IMR-90 (cell line): ENCODE results near the gene NPSR1. TPM values are rescaled to one million over a fixed set of nuclear protein-coding genes. Genes with fewer than 3 reads are reported as not detected.

ENCODE experiments used
- ATAC-seq: fragments of 200-7000 bp; cut with Tn5 transposase; 2 replicates; pipeline ENCODE4 v1.9.1; 2020; ENCODE audit warnings: low read depth, mild to moderate bottlenecking, moderate library complexity
- BruUV-seq: library from RNA; stranded (reverse); fragments of 400-500 nt; replicated peaks from 2 replicates; lab custom pipeline; 2021; lab: Mats Ljungman, UMichigan
- CTCF ChIA-PET: fragments of 300-600 bp; formaldehyde crosslinking; extraction: SDS; loops from one replicate; lab custom pipeline; 2021; ENCODE audit warnings: antibody characterized with exemption; lab: Yijun Ruan, JAX
- POLR2A ChIA-PET: fragments of 300-600 bp; sonication (Branson Sonifier 250); formaldehyde crosslinking; loops from one replicate; lab custom pipeline; 2022; ENCODE audit warnings: antibody characterized with exemption; ENCODE audit not compliant: unreplicated experiment; lab: Charles Lee
- DNase-seq: peaks from one replicate; pipeline ENCODE4 v3.0.0; 2013
- H2AFZ ChIP-seq: replicated peaks from 2 replicates; pipeline ENCODE3; 2013; ENCODE audit warnings: low read length, mild to moderate bottlenecking; ENCODE audit not compliant: poor library complexity
- H2AK5ac ChIP-seq: 2 replicates; pipeline ENCODE4 v1.6.1; 2013; ENCODE audit warnings: low read depth, low read length, inconsistent platforms
- H2AK9ac ChIP-seq: replicated peaks from 2 replicates; pipeline ENCODE3; 2013; ENCODE audit warnings: mild to moderate bottlenecking, low read depth, low read length, moderate library complexity; ENCODE audit not compliant: poor library complexity
- H2BK120ac ChIP-seq: 2 replicates; pipeline ENCODE4 v1.6.1; 2013; ENCODE audit warnings: low read depth, low read length, inconsistent platforms
- H2BK15ac ChIP-seq: 3 replicates; pipeline ENCODE4 v1.6.1; 2013; ENCODE audit warnings: low read depth, low read length, inconsistent platforms
- H2BK20ac ChIP-seq: 2 replicates; pipeline ENCODE4 v1.6.1; 2013; ENCODE audit warnings: low read depth, mild to moderate bottlenecking, inconsistent platforms, low read length, moderate library complexity
- H2BK5ac ChIP-seq: 2 replicates; pipeline ENCODE4 v1.6.1; 2013; ENCODE audit warnings: mild to moderate bottlenecking, low read depth, low read length, inconsistent platforms; ENCODE audit not compliant: poor library complexity, severe bottlenecking
- H3K14ac ChIP-seq: replicated peaks from 2 replicates; pipeline ENCODE4 v1.6.1; 2013; ENCODE audit warnings: low read depth, low read length, inconsistent platforms
- H3K18ac ChIP-seq: 2 replicates; pipeline ENCODE4 v1.6.1; 2013; ENCODE audit warnings: low read depth, low read length, control low read depth
- H3K23ac ChIP-seq: 2 replicates; pipeline ENCODE4 v1.6.1; 2013; ENCODE audit warnings: low read depth, low read length, inconsistent platforms
- H3K27ac ChIP-seq: 2 replicates; pipeline ENCODE4 v1.5.1; 2013; ENCODE audit warnings: mild to moderate bottlenecking, control low read depth, low read length; ENCODE audit not compliant: insufficient read depth
- H3K27me3 ChIP-seq: 2 replicates; pipeline ENCODE4 v1.6.1; 2013; ENCODE audit warnings: low read length; ENCODE audit not compliant: control insufficient read depth, insufficient read depth
- H3K36me3 ChIP-seq: 2 replicates; pipeline ENCODE4 v1.6.1; 2013; ENCODE audit warnings: low read length, mixed read lengths; ENCODE audit not compliant: control insufficient read depth, insufficient read depth
- H3K4ac ChIP-seq: 2 replicates; pipeline ENCODE4 v1.6.1; 2013; ENCODE audit warnings: low read depth, low read length, inconsistent platforms
- H3K4me1 ChIP-seq: 2 replicates; pipeline ENCODE4 v1.6.1; 2013; ENCODE audit warnings: low read length, mixed read lengths; ENCODE audit not compliant: control insufficient read depth, insufficient read depth
- H3K4me2 ChIP-seq: 2 replicates; pipeline ENCODE4 v1.6.1; 2013; ENCODE audit warnings: low read depth, mild to moderate bottlenecking, control low read depth, low read length, moderate library complexity
- H3K4me3 ChIP-seq: 2 replicates; pipeline ENCODE4 v1.5.1; 2013; ENCODE audit warnings: low read depth, mild to moderate bottlenecking, control low read depth, low read length, moderate library complexity; ENCODE audit not compliant: insufficient read depth
- H3K56ac ChIP-seq: 2 replicates; pipeline ENCODE4 v1.6.1; 2013; ENCODE audit warnings: low read length, inconsistent platforms; ENCODE audit not compliant: insufficient read depth; ENCODE audit errors: extremely low read depth
- H3K79me1 ChIP-seq, 2 experiments: 2 replicates each; pipeline ENCODE4 v1.6.1; 2013; ENCODE audit warnings: low read length in 2 of 2, inconsistent platforms in 1 of 2, low read depth in 1 of 2
- H3K9ac ChIP-seq: 2 replicates; pipeline ENCODE4 v1.6.1; 2013; ENCODE audit warnings: low read depth, low read length, control low read depth
- H3K9me1 ChIP-seq: 2 replicates; pipeline ENCODE4 v1.6.1; 2013; ENCODE audit warnings: low read length, inconsistent platforms; ENCODE audit not compliant: insufficient read depth
- H3K9me3 ChIP-seq: 2 replicates; pipeline ENCODE4 v1.6.1; 2013; ENCODE audit warnings: low read length; ENCODE audit not compliant: control insufficient read depth, insufficient read depth
- H4K20me1 ChIP-seq: 2 replicates; pipeline ENCODE4 v1.6.1; 2013; ENCODE audit warnings: low read length, inconsistent platforms; ENCODE audit not compliant: insufficient read depth
- H4K5ac ChIP-seq: 2 replicates; pipeline ENCODE4 v1.6.1; 2013; ENCODE audit warnings: mild to moderate bottlenecking, low read depth, low read length, control low read depth
- H4K8ac ChIP-seq, 2 experiments: 2 replicates each; pipeline ENCODE4 v1.6.1; 2013; ENCODE audit warnings: low read depth in 2 of 2, low read length in 2 of 2, control low read depth in 1 of 2, inconsistent platforms in 1 of 2
- H4K91ac ChIP-seq: 2 replicates; pipeline ENCODE4 v1.6.1; 2013; ENCODE audit warnings: low read depth, low read length, inconsistent platforms; ENCODE audit not compliant: insufficient read depth
- BHLHE40 ChIP-seq: fragments of 150-350 bp; IDR thresholded peaks from 2 replicates; pipeline ENCODE4 v1.6.1; 2016; ENCODE audit warnings: mild to moderate bottlenecking, low read depth, low read length
- CTCF ChIP-seq: conservative IDR thresholded peaks from 2 replicates; pipeline ENCODE4 v1.5.1; 2012; ENCODE audit warnings: mild to moderate bottlenecking, low read depth, low read length, improper control_type of control experiment
- ELK1 ChIP-seq: fragments of 150-350 bp; IDR thresholded peaks from 2 replicates; pipeline ENCODE4 v1.6.1; 2016; ENCODE audit warnings: low read depth, mild to moderate bottlenecking, low read length, moderate library complexity, borderline replicate concordance
- FOS ChIP-seq: fragments of 150-350 bp; IDR thresholded peaks from 2 replicates; pipeline ENCODE4 v1.6.1; 2016; ENCODE audit warnings: low read depth, low read length
- MAZ ChIP-seq: IDR thresholded peaks from 2 replicates; pipeline ENCODE4 v1.6.1; 2012; ENCODE audit warnings: low read depth, mild to moderate bottlenecking, low read length, improper control_type of control experiment, moderate library complexity, borderline replicate concordance
- MXI1 ChIP-seq: IDR thresholded peaks from 2 replicates; pipeline ENCODE4 v1.6.1; 2012; ENCODE audit warnings: low read depth, mild to moderate bottlenecking, low read length, moderate library complexity, borderline replicate concordance
- NFE2L2 ChIP-seq: fragments of 150-350 bp; IDR thresholded peaks from 2 replicates; pipeline ENCODE4 v1.6.1; 2016; ENCODE audit warnings: low read depth, mild to moderate bottlenecking, low read length
- POLR2A ChIP-seq: IDR thresholded peaks from 2 replicates; pipeline ENCODE4 v1.6.1; 2012; ENCODE audit warnings: mild to moderate bottlenecking, low read depth, low read length
- RFX5 ChIP-seq: IDR thresholded peaks from 2 replicates; pipeline ENCODE4 v1.8.0; 2012; ENCODE audit warnings: low read depth, mild to moderate bottlenecking, low read length, moderate library complexity
- SMC3 ChIP-seq: fragments of 150-350 bp; IDR thresholded peaks from 2 replicates; pipeline ENCODE4 v1.6.1; 2016; ENCODE audit warnings: low read depth, mild to moderate bottlenecking, antibody characterized with exemption, low read length, moderate library complexity
- WGBS, 2 experiments: methylation state at CpG; one replicate each; pipeline versions ENCODE4 v1.1.5 to v1.1.7; 2013; ENCODE audit warnings: missing lambda C conversion rate in 2 of 2; ENCODE audit not compliant: insufficient read length in 1 of 2; ENCODE audit errors: extremely low coverage in 2 of 2; 5-methylcytosine and 5-hydroxymethylcytosine counted together
- dilution Hi-C: fragments of 300-500 bp; cut with HindIII; formaldehyde crosslinking; loops from one replicate; pipeline ENCODE4 v1.14.3; 2018; ENCODE audit warnings: low sequenced_read_pairs; ENCODE audit not compliant: unreplicated experiment
- in situ Hi-C: fragments of 300-500 bp; cut with MboI; formaldehyde crosslinking; loops from 3 replicates; pipeline ENCODE4 v1.14.3; 2019; ENCODE audit warnings: low sequenced_read_pairs, inconsistent platforms, mixed read lengths
- intact Hi-C: fragments of 100-400 bp; cut with micrococcal nuclease; formaldehyde crosslinking; loops from 2 replicates; pipeline ENCODE4 v1.10.0; 2022
- polyA plus RNA-seq, 3 experiments: library from polyadenylated mRNA; depleted of rRNA; stranded (reverse); fragments of >200 nt; gene quantifications; 2 replicates each; pipeline ENCODE4 v1.2.3, GENCODE V29; 2012; ENCODE audit warnings: low replicate concordance in 1 of 3
- total RNA-seq: library from RNA; depleted of rRNA; stranded (reverse); fragments of >200 nt; gene quantifications from 2 replicates; pipeline ENCODE4 v1.2.3, GENCODE V29; 2012

The NPSR1 gene
- total and polyA plus RNA-seq, 2 of the 4 experiments (the other 2 are of a cell fraction), result not detected

- no peaks in the 10 kb centered on the region for H3K4me1 ChIP-seq
- ChIA-PET CTCF (no interaction called here), POLR2A (no interaction called here)
- no peak overlapping the region for H3K23ac ChIP-seq
- no peak overlapping the region for H2AFZ ChIP-seq
- no peak overlapping the region for H3K14ac ChIP-seq
- no peaks in the 10 kb centered on the region for H3K27me3 ChIP-seq
- TF ChIP-seq POLR2A, result no peak
- no peak for TF ChIP-seq MXI1
- TF ChIP-seq NFE2L2, result no peak
- TF ChIP-seq SMC3, result no peak
- no peak for TF ChIP-seq RFX5
- TF ChIP-seq BHLHE40, result no peak
- TF ChIP-seq ELK1, result no peak
- no peak for TF ChIP-seq FOS
- no peak for TF ChIP-seq CTCF
- TF ChIP-seq MAZ, result no peak
- H3K4me2 ChIP-seq, result no peak overlapping the region
- no peaks in the 10 kb centered on the region for H3K9me3 ChIP-seq
- H2BK15ac ChIP-seq, result no peak overlapping the region
- no peaks in the 10 kb centered on the region for H4K20me1 ChIP-seq
- H2BK20ac ChIP-seq, result no peak overlapping the region
- in situ Hi-C loops, result no loop called here
- no peak overlapping the region for H3K4me3 ChIP-seq
- no peak overlapping the region for H3K18ac ChIP-seq
- H2AK5ac ChIP-seq, result no peak overlapping the region
- H3K79me1 ChIP-seq, result no peaks in the 10 kb centered on the region
- H3K36me3 ChIP-seq, result no peaks in the 10 kb centered on the region
- no peak overlapping the region for H3K56ac ChIP-seq
- DNase-seq (no peak), ATAC-seq (no peak)
- H3K9ac ChIP-seq, result no peak overlapping the region
- intact Hi-C loops, result loop anchor here (5.0 kb wide), 1 partner anchor 281 kb away; the partner anchor contains the start of gene DPY19L1
- no peak overlapping the region for H4K5ac ChIP-seq
- H4K8ac ChIP-seq, result no peak overlapping the region
- H2BK120ac ChIP-seq, result no peak overlapping the region
- no TSS peak for BruUV-seq
- WGBS, 2 experiments, result no CpG with 5 or more reads among the region's 4 CpGs
- no peak overlapping the region for H2AK9ac ChIP-seq
- no peaks in the 10 kb centered on the region for H3K9me1 ChIP-seq
- dilution Hi-C loops, result no loop called here
- H2BK5ac ChIP-seq, result no peak overlapping the region
- no peak overlapping the region for H3K4ac ChIP-seq
- H3K27ac ChIP-seq, result no peak overlapping the region
- no peak overlapping the region for H4K91ac ChIP-seq
Observed at GRCh38 chr7:34756025-34756437, 98.0 kb downstream of the NPSR1 start.
